ENCODE results near the gene NDEL1. TPM values are rescaled to one million over a fixed set of nuclear protein-coding genes. Genes with fewer than 3 reads are reported as not detected.

The NDEL1 gene
- total RNA-seq, 1 experiment from 2014 or later: 71.1 TPM

DNA sequence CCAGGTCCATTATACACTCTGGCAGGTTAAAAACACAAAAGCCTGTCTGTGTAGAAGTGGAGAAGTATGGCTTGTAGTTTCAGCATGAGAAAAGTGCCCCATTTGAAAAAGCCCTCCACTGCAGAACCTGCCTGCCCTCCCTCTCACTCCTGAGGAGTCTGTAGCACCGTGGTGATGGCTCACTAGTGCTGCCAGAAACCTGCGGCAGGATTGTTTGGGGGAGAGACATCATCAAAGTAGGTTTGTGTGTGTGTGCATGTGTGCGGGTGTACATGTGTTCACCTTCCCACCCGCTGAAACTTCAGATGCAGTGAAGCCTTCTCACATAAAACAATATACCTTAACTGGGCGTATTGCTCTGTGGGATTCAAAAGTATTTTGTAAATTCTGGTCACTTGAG lies 26.9 kb downstream of the NDEL1 start:
- DNase-seq (ENCODE audit: low spot score): no peak
- POLR2A ChIA-PET (ENCODE audit: low non-redundant PET): no interaction called here
- no peaks in the 10 kb centered on the region for H3K9me3 ChIP-seq (ENCODE audit: low read depth, low read length, poor library complexity, severe bottlenecking)
- TF ChIP-seq, protein P1, sequence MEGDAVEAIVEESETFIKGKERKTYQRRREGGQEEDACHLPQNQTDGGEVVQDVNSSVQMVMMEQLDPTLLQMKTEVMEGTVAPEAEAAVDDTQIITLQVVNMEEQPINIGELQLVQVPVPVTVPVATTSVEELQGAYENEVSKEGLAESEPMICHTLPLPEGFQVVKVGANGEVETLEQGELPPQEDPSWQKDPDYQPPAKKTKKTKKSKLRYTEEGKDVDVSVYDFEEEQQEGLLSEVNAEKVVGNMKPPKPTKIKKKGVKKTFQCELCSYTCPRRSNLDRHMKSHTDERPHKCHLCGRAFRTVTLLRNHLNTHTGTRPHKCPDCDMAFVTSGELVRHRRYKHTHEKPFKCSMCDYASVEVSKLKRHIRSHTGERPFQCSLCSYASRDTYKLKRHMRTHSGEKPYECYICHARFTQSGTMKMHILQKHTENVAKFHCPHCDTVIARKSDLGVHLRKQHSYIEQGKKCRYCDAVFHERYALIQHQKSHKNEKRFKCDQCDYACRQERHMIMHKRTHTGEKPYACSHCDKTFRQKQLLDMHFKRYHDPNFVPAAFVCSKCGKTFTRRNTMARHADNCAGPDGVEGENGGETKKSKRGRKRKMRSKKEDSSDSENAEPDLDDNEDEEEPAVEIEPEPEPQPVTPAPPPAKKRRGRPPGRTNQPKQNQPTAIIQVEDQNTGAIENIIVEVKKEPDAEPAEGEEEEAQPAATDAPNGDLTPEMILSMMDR (conservative IDR thresholded peaks at IDR 0.05; ENCODE audit: low read depth, low read length): no peak
- no peak for TF ChIP-seq EZH2 (IDR thresholded peaks at IDR 0.05; ENCODE audit: borderline replicate concordance, low read depth, low read length, poor library complexity, severe bottlenecking)
- CTCF ChIA-PET: no interaction called here
- H3K27ac ChIP-seq (ENCODE audit: low read depth, low read length, poor library complexity, severe bottlenecking): no peak overlapping the region
- no peak overlapping the region for H3K4me3 ChIP-seq (ENCODE audit: low read depth, low read length, poor library complexity, severe bottlenecking)
- H3K36me3 ChIP-seq (ENCODE audit: insufficient read depth, low read length, poor library complexity, severe bottlenecking): peaks cover 48% of the 10 kb centered on the region
- H3K4me1 ChIP-seq (ENCODE audit: insufficient read depth, low read length, poor library complexity, severe bottlenecking): peaks cover 6% of the 10 kb centered on the region
- no peaks in the 10 kb centered on the region for H3K27me3 ChIP-seq (replicated peaks; ENCODE audit: insufficient read depth, low read depth, low read length, poor library complexity)
- intact Hi-C loops (cut with micrococcal nuclease; ENCODE audit: unreplicated experiment): no loop called here
- no TSS peak for BruUV-seq (replicated peaks)

DNA sequence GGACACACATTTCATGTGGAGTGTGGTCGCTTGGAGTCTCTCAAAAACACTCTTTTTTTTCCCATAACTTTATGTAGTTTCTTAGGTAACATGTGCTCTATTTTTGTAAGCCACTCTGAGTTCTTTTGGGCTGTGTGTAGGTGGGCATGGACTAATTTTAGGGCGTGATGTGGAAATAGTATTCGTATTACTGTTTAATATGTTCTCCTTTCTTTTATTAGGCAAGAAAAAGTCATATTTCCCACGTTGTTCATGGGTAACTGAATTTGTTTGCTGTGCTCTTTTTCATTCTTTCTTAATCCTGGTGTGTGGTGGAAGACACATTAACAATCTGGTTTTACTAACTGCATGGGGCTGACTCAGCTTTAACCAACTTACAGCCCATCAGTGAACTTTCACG lies 27.4 kb downstream of the NDEL1 start:
- ChIA-PET POLR2A (ENCODE audit: low non-redundant PET) (no interaction called here), CTCF (interaction anchor here (0.6 kb wide), 1 partner anchor 322 kb away, joined by 4 read pairs; no protein-coding TSS in a partner anchor)
- Histone ChIP-seq H3K36me3 (ENCODE audit: insufficient read depth, low read length, poor library complexity, severe bottlenecking) (peaks cover 47% of the 10 kb centered on the region), H3K27ac (ENCODE audit: low read depth, low read length, poor library complexity, severe bottlenecking) (no peak overlapping the region), H3K4me3 (ENCODE audit: low read depth, low read length, poor library complexity, severe bottlenecking) (no peak overlapping the region), H3K9me3 (ENCODE audit: low read depth, low read length, poor library complexity, severe bottlenecking) (no peaks in the 10 kb centered on the region), H3K27me3 (replicated peaks; ENCODE audit: insufficient read depth, low read depth, low read length, poor library complexity) (no peaks in the 10 kb centered on the region), H3K4me1 (ENCODE audit: insufficient read depth, low read length, poor library complexity, severe bottlenecking) (peaks cover 6% of the 10 kb centered on the region)
- no peak for DNase-seq (ENCODE audit: low spot score)
- TF ChIP-seq, protein P1 (conservative IDR thresholded peaks at IDR 0.05; ENCODE audit: low read depth, low read length): no peak
- TF ChIP-seq EZH2 (IDR thresholded peaks at IDR 0.05; ENCODE audit: borderline replicate concordance, low read depth, low read length, poor library complexity, severe bottlenecking): no peak
- BruUV-seq (replicated peaks): no TSS peak
- intact Hi-C loops (cut with micrococcal nuclease; ENCODE audit: unreplicated experiment): no loop called here

DNA sequence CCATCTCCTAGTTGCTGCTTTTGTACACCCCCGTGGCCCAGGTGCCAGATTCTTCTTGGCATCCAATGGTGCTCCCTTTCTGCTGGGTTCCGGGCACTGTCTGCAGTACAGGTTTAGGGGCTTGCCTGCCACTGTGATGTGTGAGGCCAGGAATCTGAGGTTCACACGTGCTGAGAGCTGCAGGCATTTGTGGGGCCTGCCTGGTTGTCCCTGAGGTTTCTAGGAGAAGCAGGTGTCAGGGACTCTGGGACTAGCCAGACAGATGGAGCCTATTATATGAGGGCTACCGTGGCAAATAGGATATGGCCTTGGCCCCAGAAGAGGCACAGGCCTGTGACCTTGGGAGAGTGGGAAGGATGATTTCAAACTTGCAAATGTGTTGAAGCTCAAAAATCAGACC lies 29.3 kb downstream of the NDEL1 start:
- no TSS peak for BruUV-seq (replicated peaks)
- H3K4me1 ChIP-seq (ENCODE audit: insufficient read depth, low read length, poor library complexity, severe bottlenecking): peaks cover 11% of the 10 kb centered on the region
- H3K36me3 ChIP-seq (ENCODE audit: insufficient read depth, low read length, poor library complexity, severe bottlenecking): peaks cover 33% of the 10 kb centered on the region
- no peak overlapping the region for H3K4me3 ChIP-seq (ENCODE audit: low read depth, low read length, poor library complexity, severe bottlenecking)
- intact Hi-C loops (cut with micrococcal nuclease; ENCODE audit: unreplicated experiment): no loop called here
- POLR2A ChIA-PET (ENCODE audit: low non-redundant PET): no interaction called here
- no peaks in the 10 kb centered on the region for H3K9me3 ChIP-seq (ENCODE audit: low read depth, low read length, poor library complexity, severe bottlenecking)
- TF ChIP-seq, protein P1 (conservative IDR thresholded peaks at IDR 0.05; ENCODE audit: low read depth, low read length): no peak
- no peak for TF ChIP-seq EZH2 (IDR thresholded peaks at IDR 0.05; ENCODE audit: borderline replicate concordance, low read depth, low read length, poor library complexity, severe bottlenecking)
- CTCF ChIA-PET: no interaction called here
- no peak for DNase-seq (ENCODE audit: low spot score)
- H3K27me3 ChIP-seq (replicated peaks; ENCODE audit: insufficient read depth, low read depth, low read length, poor library complexity): no peaks in the 10 kb centered on the region
- H3K27ac ChIP-seq (ENCODE audit: low read depth, low read length, poor library complexity, severe bottlenecking): peak overlapping the region; percentile 2

All from A673 (cell line).